Endometrium (tissue), 2 donors: ENCODE data around the gene ZNF236.
"Not testable (repeated sequence)": the region's sequence is repeated elsewhere in the genome, so short reads cannot be mapped to it uniquely, and the experiment has no call there.

Source experiments
- FAIRE-seq: peaks from 2 replicates; lab custom pipeline; 2012; peaks lifted over from hg19 to GRCh38; lab: Jason Lieb, UNC
- donor health status: control.
- donor health status: control.

The ZNF236 gene

GRCh38 chr18:76988827-76989646, 166.7 kb downstream of the ZNF236 start:
- FAIRE-seq: no peak

GRCh38 chr18:76989647-76990190, 167.4 kb downstream of the ZNF236 start:
- FAIRE-seq: no peak

GRCh38 chr18:76990343-76991020, 168.1 kb downstream of the ZNF236 start:
- not testable (repeated sequence) for FAIRE-seq

- no peak for FAIRE-seq
These were observed 168.8 kb downstream of the ZNF236 start for GRCh38 chr18:76991021-76991688.

- no peak for FAIRE-seq
These were observed 170.1 kb downstream of the ZNF236 start for GRCh38 chr18:76992226-76993084.

- FAIRE-seq: no peak
These were observed 170.7 kb downstream of the ZNF236 start for GRCh38 chr18:76993085-76993382.

- no peak for FAIRE-seq
These were observed 171.2 kb downstream of the ZNF236 start for GRCh38 chr18:76993573-76993972.

GRCh38 chr18:76994086-76994654, 171.8 kb downstream of the ZNF236 start:
- FAIRE-seq: no peak

GRCh38 chr18:76995896-76996295, 173.5 kb downstream of the ZNF236 start:
- FAIRE-seq: no peak

GRCh38 chr18:76996429-76996828, 174.1 kb downstream of the ZNF236 start:
- FAIRE-seq: no peak

- FAIRE-seq: no peak
These were observed 175.8 kb downstream of the ZNF236 start for GRCh38 chr18:76997951-76998808.

- no peak for FAIRE-seq
These were observed 176.7 kb downstream of the ZNF236 start for GRCh38 chr18:76999077-76999476.

GRCh38 chr18:77000527-77000926, 178.2 kb downstream of the ZNF236 start:
- peak; percentile 93 for FAIRE-seq

GRCh38 chr18:77001041-77001440, 178.7 kb downstream of the ZNF236 start:
- no peak for FAIRE-seq

- no peak for FAIRE-seq
These were observed 179.6 kb downstream of the ZNF236 start for GRCh38 chr18:77001979-77002378.

GRCh38 chr18:77002496-77002895, 180.1 kb downstream of the ZNF236 start:
- no peak for FAIRE-seq

GRCh38 chr18:77003316-77003715, 181.0 kb downstream of the ZNF236 start:
- FAIRE-seq: no peak

GRCh38 chr18:77004555-77005380, 182.4 kb downstream of the ZNF236 start:
- FAIRE-seq: no peak

GRCh38 chr18:77005651-77006195, 183.4 kb downstream of the ZNF236 start:
- no peak for FAIRE-seq
